Measurements from ENCODE around the gene KIR2DL3.
"Not testable (repeated sequence)": the region's sequence is repeated elsewhere in the genome, so short reads cannot be mapped to it uniquely, and the experiment has no call there.

KIR2DL3 gene

GRCh38 chr19:54738306-54738705, at the start of gene KIR2DL3:
Gene KIR2DL3, plus strand, starts transcription at chr19:54738513. Its CDS starts 33 bp downstream, at chr19:54738546.
- not testable (repeated sequence) for DNase-seq (ENCODE audit: low read depth in 3 of 3, low spot score in 1 of 3)

DNA sequence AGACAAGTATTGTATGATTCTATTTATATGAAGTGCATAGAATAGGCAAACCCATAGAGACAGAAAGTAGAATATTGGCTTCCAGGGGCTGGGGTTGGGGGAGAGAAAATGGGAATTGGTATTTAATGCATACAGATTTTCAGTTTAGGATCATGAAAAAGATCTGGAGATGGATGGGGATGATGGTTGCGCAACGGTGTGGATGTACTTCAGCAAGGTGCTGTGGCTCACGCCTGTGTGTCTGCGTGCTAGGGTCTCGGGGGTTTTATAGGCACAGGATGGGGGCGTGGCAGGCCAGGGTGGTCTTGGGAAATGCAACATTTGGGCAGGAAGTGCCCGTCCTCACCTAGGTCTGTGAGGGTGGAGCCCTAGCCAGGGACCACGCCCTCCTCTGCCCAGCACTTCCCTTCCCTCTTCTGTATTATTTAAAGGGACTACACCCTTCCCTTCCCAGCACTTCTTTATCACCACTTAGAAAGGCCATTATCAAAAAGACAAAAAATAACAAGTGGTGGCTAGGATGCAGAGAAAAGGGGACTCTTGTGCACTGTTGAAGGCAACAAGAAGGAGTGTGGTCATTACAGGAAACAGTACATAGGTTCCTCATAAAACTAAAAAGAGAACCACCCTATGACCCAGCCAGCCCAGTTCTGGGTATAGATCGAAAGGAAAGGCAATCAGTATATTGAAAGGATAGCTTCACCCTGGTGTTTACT, 46.6 kb upstream of the KIR2DL3 start:
- no peak for DNase-seq (ENCODE audit: low read depth in 3 of 3, low spot score in 1 of 3)

DNA sequence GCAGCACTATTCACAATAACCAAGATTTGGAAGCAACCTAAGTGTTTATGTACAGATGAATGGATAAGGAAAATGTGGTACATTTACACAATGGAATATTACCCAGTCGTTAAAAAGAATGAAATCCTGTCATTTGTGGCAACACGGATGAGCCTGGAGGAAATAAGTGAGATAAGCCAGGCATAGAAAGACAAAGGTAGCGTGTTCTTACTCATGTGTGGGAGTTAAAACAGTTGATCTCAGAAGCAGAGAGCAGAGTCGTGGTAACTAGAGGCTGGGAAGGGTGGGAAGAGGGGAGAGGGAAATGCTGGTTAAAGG, 46.1 kb upstream of the KIR2DL3 start:
- DNase-seq (ENCODE audit: low read depth in 3 of 3, low spot score in 1 of 3) = no peak

GRCh38 chr19:54694648-54695047, 43.7 kb upstream of the KIR2DL3 start:
- no peak for DNase-seq (ENCODE audit: low read depth in 3 of 3, low spot score in 1 of 3)

DNA sequence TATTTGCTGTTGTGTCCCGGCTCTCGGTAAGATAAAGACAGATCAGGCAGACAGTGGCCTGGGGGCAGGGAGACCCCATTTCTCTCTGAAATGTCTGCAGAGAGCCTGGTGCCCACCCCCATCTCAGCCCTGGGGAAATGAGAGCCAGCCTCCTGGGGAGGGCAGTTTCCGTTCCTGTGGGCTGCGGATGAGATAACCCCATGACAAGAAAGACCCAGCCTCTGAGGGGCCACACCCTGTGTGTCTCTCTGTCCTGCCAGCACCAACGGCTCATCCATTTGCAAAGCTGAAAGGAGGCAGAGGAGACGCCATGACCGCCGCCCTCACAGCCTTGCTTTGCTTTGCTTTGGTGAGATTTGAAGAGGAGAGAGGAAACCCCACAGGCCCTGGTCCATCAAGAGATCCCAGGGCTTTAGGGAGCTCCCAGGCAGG, 42.2 kb upstream of the KIR2DL3 start:
- DNase-seq (ENCODE audit: low read depth in 3 of 3, low spot score in 1 of 3) = no peak

DNA sequence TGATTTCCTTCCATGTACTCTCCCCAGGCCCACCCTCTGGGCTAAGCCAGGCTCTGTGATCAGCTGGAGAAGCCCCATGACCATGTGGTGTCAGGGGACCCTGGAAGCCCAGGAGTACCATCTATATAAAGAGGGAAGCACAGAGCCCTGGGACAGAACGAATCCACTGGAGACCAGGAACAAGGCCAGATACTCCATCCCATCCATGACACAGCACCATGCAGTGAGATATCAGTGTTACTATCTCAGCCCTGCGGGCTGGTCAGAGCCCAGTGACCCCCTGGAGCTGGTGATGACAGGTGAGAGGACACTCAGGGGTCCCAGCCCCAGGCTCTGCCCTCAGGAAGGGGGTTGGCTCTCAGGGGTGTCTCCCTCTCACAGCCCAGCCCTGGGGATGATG, 41.5 kb upstream of the KIR2DL3 start:
- no peak for DNase-seq (ENCODE audit: low read depth in 3 of 3, low spot score in 1 of 3)

DNA sequence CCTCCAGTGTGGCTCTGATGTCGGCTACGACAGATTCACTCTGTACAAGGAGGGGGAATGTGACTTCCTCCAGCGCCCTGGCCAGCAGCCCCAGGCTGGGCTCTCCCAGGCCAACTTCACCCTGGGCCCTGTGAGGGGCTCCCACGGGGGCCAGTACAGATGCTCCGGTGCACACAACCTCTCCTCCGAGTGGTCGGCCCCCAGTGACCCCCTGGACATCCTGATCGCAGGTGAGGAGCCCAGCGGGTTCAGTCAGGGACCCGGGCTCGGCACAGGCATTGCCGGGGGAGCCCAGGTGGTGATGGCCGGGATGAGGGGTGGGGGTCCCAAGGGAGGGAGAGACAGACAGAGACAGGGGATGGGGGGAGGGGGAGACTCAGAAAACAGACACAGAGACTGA, 40.6 kb upstream of the KIR2DL3 start:
- DNase-seq (ENCODE audit: low read depth in 3 of 3, low spot score in 1 of 3) = not testable (repeated sequence)

DNA sequence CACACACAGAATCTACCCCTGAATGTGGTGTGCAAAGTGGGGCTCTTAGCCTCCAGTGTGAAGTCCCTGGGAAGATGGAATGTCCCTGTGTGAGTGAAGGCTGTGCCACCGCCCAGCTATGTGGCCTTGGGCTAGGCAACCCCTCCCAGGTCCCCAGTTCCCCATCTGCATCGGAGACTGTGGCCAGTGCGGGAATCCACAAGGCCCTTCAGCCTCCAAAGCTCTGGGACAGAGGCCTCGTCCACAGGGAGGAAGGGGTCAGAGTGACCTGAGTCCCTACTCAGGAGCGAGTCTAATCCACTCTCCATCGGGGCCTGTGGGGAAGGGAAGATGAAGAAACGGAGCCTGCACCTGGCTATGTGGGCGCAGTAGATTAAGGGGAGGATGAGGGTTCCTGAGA, 33.4 kb upstream of the KIR2DL3 start:
- no peak for DNase-seq (ENCODE audit: low read depth in 3 of 3, low spot score in 1 of 3)

DNA sequence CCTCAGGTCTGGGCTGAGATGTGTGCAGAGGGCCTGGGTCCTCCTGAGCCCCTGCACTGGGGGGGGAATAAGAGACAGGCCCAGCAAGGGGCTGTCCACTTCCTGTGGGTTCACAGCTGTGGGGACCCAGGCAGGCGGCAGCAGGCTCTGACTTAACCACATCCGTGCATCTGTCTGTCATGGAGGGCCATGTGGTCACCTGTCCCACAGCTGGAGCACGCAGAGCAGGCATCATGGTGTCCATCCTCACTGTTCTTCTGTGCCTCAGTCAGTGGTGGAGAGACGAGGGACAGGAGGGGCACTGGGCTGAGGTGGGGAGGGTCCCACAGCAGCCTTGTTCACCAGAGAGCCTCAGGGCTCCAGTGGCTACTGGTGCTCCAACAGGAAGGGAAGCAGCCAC, 30.4 kb upstream of the KIR2DL3 start:
- no peak for DNase-seq (ENCODE audit: low read depth in 3 of 3, low spot score in 1 of 3)

- no peak for DNase-seq (ENCODE audit: low read depth in 3 of 3, low spot score in 1 of 3)
Observed at GRCh38 chr19:54708781-54709180, 29.5 kb upstream of the KIR2DL3 start.

- DNase-seq (ENCODE audit: low read depth in 3 of 3, low spot score in 1 of 3) = no peak
Observed at GRCh38 chr19:54709212-54709948, 28.9 kb upstream of the KIR2DL3 start.

GRCh38 chr19:54709956-54710355, 28.4 kb upstream of the KIR2DL3 start:
- DNase-seq (ENCODE audit: low read depth in 3 of 3, low spot score in 1 of 3) = not testable (repeated sequence)

- no peak for DNase-seq (ENCODE audit: low read depth in 3 of 3, low spot score in 1 of 3)
Observed at GRCh38 chr19:54724142-54724541, 14.2 kb upstream of the KIR2DL3 start, which contains the start of gene KIR3DL3. Gene KIR3DL3, plus strand, starts transcription at chr19:54724442. Its CDS starts 55 bp downstream, at chr19:54724497.

DNA sequence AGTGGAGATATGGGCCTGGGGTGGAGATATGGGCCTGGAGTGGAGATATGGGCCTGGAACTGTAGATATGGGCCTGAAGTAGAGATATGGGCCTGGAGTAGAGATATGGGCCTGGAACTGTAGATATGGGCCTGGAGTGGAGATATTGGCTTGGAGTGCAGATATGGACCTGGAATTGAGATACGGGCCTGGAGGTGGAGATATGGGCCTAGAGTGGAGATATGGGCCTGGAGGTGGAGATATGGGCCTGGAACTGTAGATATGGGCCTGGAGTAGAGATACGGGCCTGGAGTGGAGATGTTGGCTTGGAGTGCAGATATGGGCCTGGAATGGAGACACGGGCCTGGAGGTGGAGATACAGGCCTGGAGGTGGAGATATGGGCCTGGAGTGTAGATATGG, 13.7 kb upstream of the KIR2DL3 start:
- DNase-seq (ENCODE audit: low read depth in 3 of 3, low spot score in 1 of 3) = no peak

DNA sequence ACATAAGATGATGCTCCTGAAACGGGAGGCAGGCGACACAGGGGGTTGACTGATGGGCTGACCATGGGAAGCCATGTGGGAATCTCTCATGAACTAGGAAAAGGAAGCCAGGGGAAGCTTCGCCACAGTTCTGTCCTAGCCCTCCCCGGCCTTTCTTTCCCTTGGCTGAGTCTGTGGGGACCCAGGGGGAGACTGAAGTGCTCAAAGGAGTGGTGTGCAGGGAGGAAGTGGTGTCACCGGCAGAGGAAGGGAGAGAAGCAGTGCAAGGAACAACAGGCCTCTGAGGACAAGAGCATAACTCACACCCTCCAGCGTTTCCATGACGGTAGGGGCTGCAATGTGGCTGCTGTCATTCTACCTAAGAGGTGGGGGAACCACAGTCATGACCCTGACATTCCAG, 13.0 kb upstream of the KIR2DL3 start:
- no peak for DNase-seq (ENCODE audit: low read depth in 3 of 3, low spot score in 1 of 3)

- DNase-seq (ENCODE audit: low read depth in 3 of 3, low spot score in 1 of 3) = no peak
Observed at GRCh38 chr19:54727562-54727961, 10.8 kb upstream of the KIR2DL3 start.

GRCh38 chr19:54728167-54728566, 10.1 kb upstream of the KIR2DL3 start:
- DNase-seq (ENCODE audit: low read depth in 3 of 3, low spot score in 1 of 3) = no peak

DNA sequence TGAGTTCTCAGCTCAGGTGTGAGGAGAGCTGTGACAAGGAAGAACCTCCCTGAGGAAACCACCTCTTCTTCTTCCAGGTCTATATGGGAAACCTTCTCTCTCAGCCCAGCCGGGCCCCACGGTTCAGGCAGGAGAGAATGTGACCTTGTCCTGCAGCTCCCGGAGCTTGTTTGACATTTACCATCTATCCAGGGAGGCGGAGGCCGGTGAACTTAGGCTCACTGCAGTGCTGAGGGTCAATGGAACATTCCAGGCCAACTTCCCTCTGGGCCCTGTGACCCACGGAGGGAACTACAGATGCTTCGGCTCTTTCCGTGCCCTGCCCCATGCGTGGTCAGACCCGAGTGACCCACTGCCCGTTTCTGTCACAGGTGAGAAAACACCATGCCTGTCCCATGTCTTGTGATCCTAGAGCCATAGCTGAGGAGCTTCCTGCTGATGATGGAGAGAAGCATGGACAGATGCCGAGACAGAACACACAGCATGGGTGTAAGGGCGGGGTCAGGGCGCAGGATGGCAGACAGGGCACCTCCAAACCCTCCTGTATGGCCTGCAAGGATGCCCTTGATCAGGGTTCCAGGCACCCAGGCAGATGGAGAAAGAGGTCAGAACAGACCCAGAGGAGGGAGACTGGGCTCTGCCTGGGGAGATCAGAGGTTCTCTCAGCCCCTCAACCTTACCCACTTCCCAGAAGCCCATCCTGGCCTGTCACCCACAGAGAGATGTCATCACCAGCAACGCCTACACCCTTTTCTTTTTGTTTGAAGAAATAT, 8.7 kb upstream of the KIR2DL3 start:
- DNase-seq (ENCODE audit: low read depth in 3 of 3, low spot score in 1 of 3) = no peak

DNA sequence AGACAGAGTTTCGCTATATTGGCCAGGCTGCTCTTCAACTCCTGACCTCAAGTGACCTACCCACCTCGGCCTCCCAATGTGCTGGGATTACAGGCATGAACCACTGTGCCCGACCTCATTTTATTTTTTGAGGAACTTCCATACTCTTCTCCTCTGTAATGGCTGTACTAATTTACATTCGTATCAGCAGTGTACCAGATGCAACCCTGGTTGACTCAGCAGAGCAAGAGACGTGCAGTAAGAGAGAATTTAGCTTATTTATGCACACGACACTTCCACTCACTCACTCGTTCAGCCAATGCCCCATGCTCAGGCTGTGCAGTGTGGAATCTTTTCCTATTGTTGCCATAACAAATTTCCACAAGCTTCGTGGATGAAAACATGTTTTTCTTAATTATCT, 7.1 kb upstream of the KIR2DL3 start:
- no peak for DNase-seq (ENCODE audit: low read depth in 3 of 3, low spot score in 1 of 3)

GRCh38 chr19:54738715-54739114, 402 bp downstream of the KIR2DL3 start:
- no peak for DNase-seq (ENCODE audit: low read depth in 3 of 3, low spot score in 1 of 3)

DNA sequence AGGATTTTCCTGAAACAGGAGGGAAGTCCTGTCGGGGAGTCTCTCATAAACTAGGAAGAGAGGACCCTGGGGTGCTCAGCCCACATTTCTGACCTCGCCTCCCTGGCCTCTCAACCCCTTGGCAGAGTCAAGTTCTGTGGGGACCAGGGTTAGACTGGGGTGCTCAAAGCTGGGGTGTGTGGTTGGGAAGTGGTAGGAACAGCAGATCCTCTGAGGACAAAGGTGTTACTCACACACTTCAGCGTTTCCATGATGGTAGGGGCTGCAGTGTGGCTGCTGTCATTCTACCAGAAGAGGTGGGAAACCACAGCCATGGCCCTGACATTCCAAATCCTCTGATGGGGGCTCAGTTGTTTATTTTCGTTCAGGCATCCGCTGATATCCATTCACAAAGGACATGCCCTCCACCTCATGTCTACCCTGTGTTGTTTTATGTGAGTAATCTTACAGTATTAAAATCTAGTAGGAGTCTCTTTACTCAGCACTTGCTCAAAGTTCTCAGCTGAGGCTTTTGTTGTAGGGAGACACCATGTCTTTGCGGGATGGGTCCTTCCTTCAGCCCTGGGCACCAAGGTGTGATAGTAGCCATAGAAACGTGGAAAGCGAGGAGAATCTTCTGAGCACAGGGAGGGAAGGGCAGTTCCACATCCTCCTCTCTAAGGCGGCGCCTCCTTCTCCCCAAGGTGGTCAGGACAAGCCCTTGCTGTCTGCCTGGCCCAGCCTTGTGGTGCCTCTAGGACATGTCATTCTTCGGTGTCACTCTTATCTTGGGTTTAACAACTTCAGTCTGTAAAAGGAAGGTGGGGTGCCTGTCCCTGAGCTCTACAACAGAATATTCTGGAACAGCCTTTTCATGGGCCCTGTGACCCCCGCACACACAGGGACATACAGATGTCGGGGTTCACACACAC, 1.5 kb downstream of the KIR2DL3 start:
- DNase-seq (ENCODE audit: low read depth in 3 of 3, low spot score in 1 of 3) = no peak

Data from stimulated activated CD4-positive, alpha-beta T cell treated with anti-CD3 and anti-CD28 coated beads, TNF-alpha, amount 100 ng/mL, for 1 hour (primary cell).